ENCODE data around the gene TULP4.

DNA sequence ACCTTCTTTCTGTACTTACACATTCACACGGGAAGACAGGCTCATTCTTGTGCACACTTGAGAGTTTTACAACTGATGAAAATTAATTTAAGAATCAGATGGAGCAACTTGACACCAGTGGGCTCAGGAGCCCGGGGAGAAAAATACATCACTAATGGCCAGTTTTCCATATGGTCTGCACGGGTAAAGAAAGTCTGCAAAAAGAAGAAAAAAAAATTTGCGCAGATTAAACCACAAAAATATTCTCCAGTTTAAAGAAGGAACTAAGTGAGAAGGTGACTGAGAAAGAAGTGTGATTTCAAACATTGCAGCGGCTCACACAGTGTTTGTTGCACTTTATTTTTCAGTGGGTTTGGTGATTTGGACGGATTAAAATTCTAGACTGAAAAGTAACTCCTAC lies at the start of gene TULP4:
- TF ChIP-seq, protein P1, sequence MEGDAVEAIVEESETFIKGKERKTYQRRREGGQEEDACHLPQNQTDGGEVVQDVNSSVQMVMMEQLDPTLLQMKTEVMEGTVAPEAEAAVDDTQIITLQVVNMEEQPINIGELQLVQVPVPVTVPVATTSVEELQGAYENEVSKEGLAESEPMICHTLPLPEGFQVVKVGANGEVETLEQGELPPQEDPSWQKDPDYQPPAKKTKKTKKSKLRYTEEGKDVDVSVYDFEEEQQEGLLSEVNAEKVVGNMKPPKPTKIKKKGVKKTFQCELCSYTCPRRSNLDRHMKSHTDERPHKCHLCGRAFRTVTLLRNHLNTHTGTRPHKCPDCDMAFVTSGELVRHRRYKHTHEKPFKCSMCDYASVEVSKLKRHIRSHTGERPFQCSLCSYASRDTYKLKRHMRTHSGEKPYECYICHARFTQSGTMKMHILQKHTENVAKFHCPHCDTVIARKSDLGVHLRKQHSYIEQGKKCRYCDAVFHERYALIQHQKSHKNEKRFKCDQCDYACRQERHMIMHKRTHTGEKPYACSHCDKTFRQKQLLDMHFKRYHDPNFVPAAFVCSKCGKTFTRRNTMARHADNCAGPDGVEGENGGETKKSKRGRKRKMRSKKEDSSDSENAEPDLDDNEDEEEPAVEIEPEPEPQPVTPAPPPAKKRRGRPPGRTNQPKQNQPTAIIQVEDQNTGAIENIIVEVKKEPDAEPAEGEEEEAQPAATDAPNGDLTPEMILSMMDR (IDR thresholded peaks at IDR 0.05) = no peak
- TF ChIP-seq POLR2A (IDR thresholded peaks at IDR 0.05) (no peak), POLR2AphosphoS5 (IDR thresholded peaks at IDR 0.05) (no peak)
